HG03469 (cell line): Measurements from ENCODE around the gene TOP2A.
"Not testable (repeated sequence)": the region's sequence is repeated elsewhere in the genome, so short reads cannot be mapped to it uniquely, and the experiment has no call there.

Source experiments
- ATAC-seq: cut with Tn5 transposase; IDR thresholded peaks from one replicate; pipeline ENCODE4 v1.9.1; 2021; ENCODE audit warnings: mild to moderate bottlenecking, moderate library complexity, moderate number of reproducible peaks; ENCODE audit not compliant: unreplicated experiment

The TOP2A gene

DNA sequence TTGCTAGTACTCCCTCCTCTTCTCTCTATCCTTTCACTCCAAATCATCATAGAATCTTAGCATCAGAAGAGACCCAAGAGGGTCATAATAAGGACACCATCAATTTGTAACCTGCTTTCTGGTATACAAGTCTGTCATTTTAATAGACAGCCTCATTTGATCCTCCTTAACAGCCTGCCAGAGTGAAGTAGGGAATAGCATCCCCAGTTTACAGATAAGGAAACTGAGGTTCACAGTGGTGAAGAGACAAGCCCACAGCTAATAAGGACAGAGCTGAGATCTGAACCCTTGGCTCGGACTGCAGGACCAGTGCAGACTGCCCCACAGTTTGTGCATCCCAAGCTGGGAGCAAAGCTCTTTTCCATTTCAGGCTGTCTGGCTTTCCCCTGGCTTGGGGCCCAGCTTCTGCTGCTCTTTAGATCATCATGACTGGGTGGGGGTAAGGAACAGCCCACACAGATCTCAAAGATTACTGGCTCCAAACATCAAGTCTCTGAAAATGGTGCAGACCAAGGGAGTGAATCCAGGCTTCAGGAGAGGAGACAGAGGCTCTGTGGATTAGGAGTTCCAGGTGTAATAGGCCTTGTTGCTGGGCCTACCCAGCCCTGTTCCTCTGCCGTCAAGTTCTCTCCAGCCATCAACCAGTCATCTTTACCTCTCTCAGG lies 15.3 kb upstream of the TOP2A start:
- ATAC-seq: no peak

DNA sequence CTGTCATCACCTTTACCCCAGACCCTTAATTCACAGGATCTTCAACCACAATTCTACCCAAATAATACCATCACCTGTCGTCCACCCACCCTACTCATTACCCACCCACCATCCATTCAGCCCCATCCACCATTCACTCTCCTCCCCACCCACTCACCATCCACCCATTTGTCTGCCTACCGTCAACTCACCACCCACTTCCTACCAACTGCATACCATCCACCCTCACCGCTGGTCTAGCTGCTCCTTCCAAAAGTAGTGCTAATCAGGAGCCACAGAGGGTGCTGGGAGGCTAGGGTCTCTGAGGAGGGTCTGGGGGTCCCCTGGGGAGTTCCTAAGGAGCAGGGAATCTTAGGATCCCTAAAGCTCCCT lies 13.5 kb upstream of the TOP2A start:
- ATAC-seq: no peak

DNA sequence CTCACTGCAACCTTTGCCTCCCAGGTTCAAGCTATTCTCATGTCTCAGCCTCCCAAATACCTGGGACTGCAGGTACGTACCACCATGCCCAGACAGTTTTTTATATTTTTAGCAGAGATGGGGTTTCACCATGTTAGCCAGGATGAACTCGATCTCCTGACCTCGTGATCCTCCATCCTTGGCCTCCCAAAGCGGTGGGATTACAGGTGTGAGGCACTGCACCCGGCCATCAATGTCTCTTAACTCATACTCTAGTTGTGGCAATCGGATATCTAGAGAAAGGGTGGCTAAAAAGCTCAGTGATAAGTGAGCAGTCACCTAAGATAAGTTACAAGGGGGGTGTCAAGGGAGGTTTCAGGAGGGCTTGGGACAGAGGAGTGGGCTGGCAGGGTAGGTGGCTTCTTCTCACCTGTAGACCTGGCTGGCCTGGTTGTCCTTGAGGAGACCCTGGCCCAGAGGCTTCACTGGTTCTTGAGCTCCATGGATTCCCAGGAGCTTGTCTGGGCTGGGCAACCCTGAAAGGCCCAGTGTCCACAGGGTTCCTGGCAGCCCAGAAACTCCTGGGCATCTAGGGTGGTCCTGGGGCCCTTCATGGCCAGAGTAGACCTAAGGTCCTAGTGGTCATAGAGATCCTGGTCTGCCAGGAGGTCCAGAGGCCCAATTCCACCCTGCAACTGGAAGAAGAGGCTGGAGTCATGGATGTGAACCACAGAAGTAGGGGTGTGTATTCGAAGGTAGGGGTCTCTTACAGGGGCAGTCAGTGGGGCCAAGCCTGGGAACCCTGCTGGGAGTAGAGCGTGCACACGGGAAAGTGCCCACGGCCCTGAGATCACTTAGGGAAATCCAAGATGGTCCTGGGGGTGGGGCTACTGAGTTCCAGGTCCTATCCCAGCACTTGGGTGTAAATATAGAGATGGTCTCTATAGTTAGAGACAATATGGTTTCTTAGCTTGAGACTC lies 12.9 kb upstream of the TOP2A start:
- ATAC-seq: no peak

- no peak for ATAC-seq
Observed at GRCh38 chr17:40427002-40427491, 9.4 kb upstream of the TOP2A start.

- ATAC-seq: no peak
Observed at GRCh38 chr17:40425741-40426140, 8.0 kb upstream of the TOP2A start.

DNA sequence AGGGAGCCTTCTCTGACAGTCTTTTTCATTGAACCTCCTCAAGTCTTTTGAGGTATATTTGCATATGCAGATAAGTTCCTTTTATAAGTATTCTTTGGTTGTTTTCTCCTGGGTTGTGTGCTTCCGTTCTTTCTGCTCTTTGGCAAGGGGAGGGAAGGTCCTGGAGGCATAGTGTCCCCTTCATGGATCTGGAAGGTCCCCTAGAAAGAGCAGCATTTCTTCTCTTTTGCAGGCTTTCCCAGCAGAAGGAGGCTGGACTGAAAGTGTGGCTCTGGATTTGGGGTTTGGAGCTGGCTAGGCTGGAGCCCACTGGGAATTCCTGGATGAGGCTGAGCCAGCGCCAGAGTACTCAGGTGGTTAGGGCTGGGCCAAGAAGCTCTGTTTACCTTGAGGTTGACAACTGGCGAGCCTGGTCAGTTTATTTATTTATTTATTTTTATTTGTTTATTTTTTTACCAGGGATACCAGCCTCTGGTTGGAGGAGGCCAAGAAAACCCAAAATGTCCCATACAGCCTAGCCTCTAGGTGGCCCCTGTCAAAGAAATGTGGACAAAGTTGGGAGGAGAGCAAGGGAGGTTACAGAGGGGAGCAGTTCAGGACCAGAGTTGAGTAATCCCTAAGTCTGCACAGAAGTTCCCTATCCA lies 5.4 kb upstream of the TOP2A start:
- no peak for ATAC-seq

- ATAC-seq: no peak
Observed at GRCh38 chr17:40419559-40420331, 2.0 kb upstream of the TOP2A start.

DNA sequence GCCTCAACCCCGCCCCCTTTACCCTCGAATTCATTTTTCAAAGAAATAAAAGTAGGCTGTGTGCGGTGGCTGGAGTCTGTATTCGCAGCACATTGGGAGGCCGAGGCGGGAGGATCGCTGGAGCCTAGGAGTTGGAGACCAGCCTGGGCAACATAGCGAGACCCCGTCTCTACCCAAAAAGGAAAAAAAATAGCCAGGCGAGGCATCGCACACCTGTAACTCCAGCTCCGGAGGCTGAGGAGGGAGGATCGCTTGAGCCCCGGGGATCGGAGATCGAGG lies 671 bp upstream of the TOP2A start:
- no peak for ATAC-seq

DNA sequence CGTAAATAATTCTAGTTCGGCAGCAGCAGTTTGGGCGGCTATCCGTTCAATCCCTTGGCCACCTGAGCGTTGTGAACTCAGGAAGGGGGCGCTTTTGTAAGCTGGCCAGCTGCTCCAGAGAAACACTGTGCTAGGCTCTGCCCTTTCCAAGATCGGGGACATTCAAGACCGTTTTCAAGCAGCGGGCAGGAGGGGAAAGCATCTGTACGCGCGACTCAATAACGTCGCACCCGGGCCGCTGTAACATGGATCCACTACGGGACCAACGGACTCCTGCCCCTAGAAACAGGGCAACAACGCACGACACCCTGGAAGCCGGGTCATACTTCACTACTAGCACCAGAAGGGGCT lies 463 bp downstream of the TOP2A start:
- no peak for ATAC-seq

- ATAC-seq: no peak
Observed at GRCh38 chr17:40416671-40417070, 1.0 kb downstream of the TOP2A start.

- no peak for ATAC-seq
Observed at GRCh38 chr17:40415390-40415789, 2.3 kb downstream of the TOP2A start.

GRCh38 chr17:40414312-40414711 lies 3.4 kb downstream of the TOP2A start:
- ATAC-seq: not testable (repeated sequence)

GRCh38 chr17:40412880-40413279 lies 4.8 kb downstream of the TOP2A start:
- ATAC-seq: no peak

DNA sequence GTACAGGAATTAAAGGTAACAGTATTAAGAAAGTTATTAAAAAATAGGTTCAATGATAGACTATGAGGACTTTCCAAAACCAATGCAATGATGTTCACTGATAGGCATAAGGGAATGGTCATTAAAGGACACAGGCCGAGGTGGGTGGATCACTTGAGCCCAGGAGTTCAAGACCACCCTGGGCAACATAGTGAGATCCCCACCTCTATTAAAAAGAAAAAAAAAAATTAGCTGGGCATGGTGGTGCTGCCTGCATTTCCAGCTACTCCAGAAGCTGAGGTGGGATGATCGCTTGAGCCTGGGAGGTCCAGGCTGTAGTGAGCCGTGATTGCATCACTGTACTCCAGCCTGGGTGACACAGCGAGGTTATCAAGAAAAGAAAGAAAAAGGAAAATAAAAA lies 5.9 kb downstream of the TOP2A start:
- no peak for ATAC-seq

GRCh38 chr17:40410082-40410481 lies 7.6 kb downstream of the TOP2A start:
- ATAC-seq: no peak

DNA sequence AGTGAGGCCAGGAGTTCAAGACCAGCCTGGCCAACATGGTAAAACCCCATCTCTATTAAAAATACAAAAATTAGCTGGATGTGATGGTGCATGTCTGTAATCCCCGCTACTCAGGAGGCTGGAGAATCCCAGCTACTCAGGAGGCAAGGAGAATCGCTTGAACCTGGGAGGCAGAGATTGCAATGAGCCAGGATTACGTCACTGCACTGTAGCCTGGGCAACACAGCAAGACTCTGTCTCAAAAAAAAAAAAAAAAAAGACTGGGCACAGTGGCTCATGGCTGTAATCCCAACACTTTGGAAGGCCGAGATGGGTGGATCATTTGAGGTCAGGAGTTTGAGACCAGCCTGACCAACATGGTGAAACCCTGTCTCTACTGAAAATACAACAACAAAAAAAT lies 8.2 kb downstream of the TOP2A start:
- ATAC-seq: not testable (repeated sequence)

GRCh38 chr17:40407460-40407859 lies 10.2 kb downstream of the TOP2A start:
- no peak for ATAC-seq

- no peak for ATAC-seq
Observed at GRCh38 chr17:40404003-40404402, 13.7 kb downstream of the TOP2A start.

GRCh38 chr17:40402668-40403067 lies 15.0 kb downstream of the TOP2A start:
- no peak for ATAC-seq

- no peak for ATAC-seq
Observed at GRCh38 chr17:40399185-40399584, 18.5 kb downstream of the TOP2A start.

DNA sequence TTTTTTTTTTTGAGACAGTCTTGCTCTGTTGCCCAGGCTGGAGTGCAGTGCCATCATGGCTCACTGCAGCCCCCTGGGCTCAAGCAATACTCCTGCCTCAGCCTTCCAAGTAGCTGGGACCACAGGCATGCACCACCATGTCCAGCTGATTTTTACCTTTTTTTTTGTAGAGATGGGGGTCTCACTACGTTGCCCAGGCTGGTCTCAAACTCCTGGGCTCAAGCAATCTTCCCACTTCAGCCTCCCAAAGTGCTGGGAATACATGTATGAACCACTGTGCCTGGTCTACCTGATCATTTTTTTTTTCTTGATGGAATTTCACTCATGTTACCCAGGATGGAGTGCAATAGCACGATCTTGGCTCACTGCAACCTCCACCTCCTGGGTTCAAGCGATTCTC lies 31.1 kb downstream of the TOP2A start:
- ATAC-seq: not testable (repeated sequence)
